Measurements from ENCODE around the gene NPTX1. TPM values are rescaled to one million over a fixed set of nuclear protein-coding genes. Genes with fewer than 3 reads are reported as not detected.

NPTX1 gene
- total RNA-seq, 2 experiments from 2014 or later = 0.48 to 0.51 TPM

- CTCF ChIA-PET = no interaction called here
- POLR2A ChIA-PET = no interaction called here
Observed at GRCh38 chr17:80452173-80452915, 24.1 kb downstream of the NPTX1 start.

GRCh38 chr17:80451104-80451775, 25.2 kb downstream of the NPTX1 start:
- CTCF ChIA-PET = interaction anchor here (1.2 kb wide), 1 partner anchor 10 kb away, joined by 3 read pairs; no protein-coding TSS in a partner anchor
- POLR2A ChIA-PET = no interaction called here

- ChIA-PET POLR2A (no interaction called here), CTCF (no interaction called here)
Observed at GRCh38 chr17:80449930-80450576, 26.4 kb downstream of the NPTX1 start.

GRCh38 chr17:80449194-80449929, 27.0 kb downstream of the NPTX1 start:
- ChIA-PET CTCF (no interaction called here), POLR2A (no interaction called here)

GRCh38 chr17:80447790-80448189, 28.6 kb downstream of the NPTX1 start:
- CTCF ChIA-PET = no interaction called here
- POLR2A ChIA-PET = no interaction called here

GRCh38 chr17:80446645-80447405, 29.6 kb downstream of the NPTX1 start:
- POLR2A ChIA-PET = no interaction called here
- CTCF ChIA-PET = no interaction called here

GRCh38 chr17:80445726-80446110, 30.7 kb downstream of the NPTX1 start:
- ChIA-PET POLR2A (no interaction called here), CTCF (no interaction called here)

- POLR2A ChIA-PET = no interaction called here
- CTCF ChIA-PET = no interaction called here
Observed at GRCh38 chr17:80445007-80445725, 31.2 kb downstream of the NPTX1 start.

DNA sequence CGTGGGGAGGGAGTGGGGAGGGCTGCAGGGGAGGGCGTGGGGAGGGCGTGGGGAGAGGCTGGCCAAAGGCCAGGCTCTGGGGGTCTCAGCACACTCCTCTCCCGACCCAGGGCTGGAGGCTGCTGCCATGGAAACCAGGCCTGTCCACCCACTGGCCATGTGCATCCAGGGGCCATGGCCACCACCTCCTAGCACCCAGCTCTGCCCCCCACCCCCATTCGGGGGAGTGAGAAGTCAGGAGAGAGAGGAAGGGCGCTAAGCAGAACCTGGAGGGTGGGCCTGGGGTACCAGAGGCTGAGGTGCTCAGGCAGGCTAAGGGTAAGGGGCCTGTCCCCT, 31.8 kb downstream of the NPTX1 start:
- POLR2A ChIA-PET = no interaction called here
- CTCF ChIA-PET = no interaction called here

- ChIA-PET POLR2A (no interaction called here), CTCF (interaction anchor here (1.6 kb wide), 1 partner anchor 17 kb away, joined by 5 read pairs; no protein-coding TSS in a partner anchor)
Observed at GRCh38 chr17:80443916-80444643, 32.3 kb downstream of the NPTX1 start.

DNA sequence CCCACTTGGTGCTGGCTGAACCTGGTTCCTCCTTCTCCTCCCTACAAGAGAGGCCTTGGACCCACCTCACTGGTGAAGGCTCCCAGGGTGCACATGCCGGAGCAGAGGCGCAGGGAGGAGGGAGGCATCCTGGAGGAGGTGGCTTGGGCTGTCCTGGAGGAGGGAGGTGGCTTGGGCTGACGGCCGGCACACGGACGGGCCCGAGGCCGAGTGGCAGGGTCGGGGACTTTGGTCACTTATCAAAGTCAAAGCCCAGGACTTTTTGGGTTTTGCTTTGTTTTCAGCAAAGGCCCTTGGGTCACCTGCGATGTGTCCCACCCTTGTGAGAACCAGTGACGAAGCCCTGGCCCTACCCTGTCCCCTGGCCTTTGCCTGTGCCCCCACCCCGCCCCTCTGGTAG, 32.9 kb downstream of the NPTX1 start:
- ChIA-PET POLR2A (no interaction called here), CTCF (interaction anchor here (1.6 kb wide), 1 partner anchor 16 kb away, joined by 5 read pairs; no protein-coding TSS in a partner anchor)

DNA sequence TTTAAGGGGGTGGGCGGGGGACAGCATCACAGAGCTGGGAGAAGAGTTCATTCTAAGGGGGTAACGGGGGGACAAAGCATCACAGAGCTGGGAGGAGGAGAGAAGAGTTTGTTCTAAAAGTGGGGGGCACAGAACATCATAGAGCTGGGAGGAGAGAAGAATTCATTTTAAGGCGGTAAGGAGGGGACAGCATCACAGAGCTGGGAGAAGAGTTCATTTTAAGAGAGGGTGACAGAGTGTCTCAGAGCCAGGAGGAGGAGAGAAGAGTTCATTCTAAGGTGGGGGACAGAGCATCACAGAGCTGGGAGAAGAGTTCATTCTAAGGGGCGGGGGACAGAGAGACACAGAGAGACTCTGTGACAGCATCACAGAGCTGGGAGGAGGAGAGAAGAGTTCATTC, 33.6 kb downstream of the NPTX1 start:
- POLR2A ChIA-PET = interaction anchor here (0.7 kb wide), 1 partner anchor 11 kb away, joined by 5 read pairs; no protein-coding TSS in a partner anchor

DNA sequence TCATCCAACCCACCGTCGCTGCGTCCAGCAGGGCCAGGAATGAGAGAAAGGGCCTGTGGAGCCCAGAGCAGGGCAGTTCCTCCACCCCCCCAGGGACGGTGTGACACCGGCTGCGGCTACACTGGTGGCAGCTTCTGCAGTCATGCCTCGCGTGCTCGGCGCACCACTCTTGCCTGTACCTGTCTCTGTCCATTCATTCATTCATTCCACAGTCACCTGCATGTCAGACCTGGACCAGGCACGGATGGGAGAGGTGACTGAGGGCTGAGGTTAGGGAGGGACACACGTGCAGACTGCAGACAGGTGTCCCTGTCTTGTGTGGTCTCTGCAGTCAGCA, 34.1 kb downstream of the NPTX1 start:
- ChIA-PET CTCF (interaction anchor here (1.0 to 1.6 kb wide), 3 partner anchors 9 to 546 kb away, joined by 3 to 5 read pairs (median 4); no protein-coding TSS in a partner anchor), POLR2A (interaction anchor here (0.7 kb wide), 1 partner anchor 12 kb away, joined by 5 read pairs; no protein-coding TSS in a partner anchor)

More for the DNA sequence above, 33.6 kb downstream of the NPTX1 start:
- CTCF ChIA-PET = interaction anchor here (1.6 kb wide), 1 partner anchor 16 kb away, joined by 5 read pairs; no protein-coding TSS in a partner anchor

- ChIA-PET POLR2A (no interaction called here), CTCF (interaction anchor here (1.0 to 1.3 kb wide), 2 partner anchors 9 to 547 kb away, joined by 3 to 4 read pairs; no protein-coding TSS in a partner anchor)
Observed at GRCh38 chr17:80441598-80442322, 34.6 kb downstream of the NPTX1 start.

- ChIA-PET CTCF (interaction anchor here (1.0 to 1.3 kb wide), 2 partner anchors 10 to 547 kb away, joined by 3 to 4 read pairs; no protein-coding TSS in a partner anchor), POLR2A (no interaction called here)
Observed at GRCh38 chr17:80441133-80441578, 35.3 kb downstream of the NPTX1 start.

DNA sequence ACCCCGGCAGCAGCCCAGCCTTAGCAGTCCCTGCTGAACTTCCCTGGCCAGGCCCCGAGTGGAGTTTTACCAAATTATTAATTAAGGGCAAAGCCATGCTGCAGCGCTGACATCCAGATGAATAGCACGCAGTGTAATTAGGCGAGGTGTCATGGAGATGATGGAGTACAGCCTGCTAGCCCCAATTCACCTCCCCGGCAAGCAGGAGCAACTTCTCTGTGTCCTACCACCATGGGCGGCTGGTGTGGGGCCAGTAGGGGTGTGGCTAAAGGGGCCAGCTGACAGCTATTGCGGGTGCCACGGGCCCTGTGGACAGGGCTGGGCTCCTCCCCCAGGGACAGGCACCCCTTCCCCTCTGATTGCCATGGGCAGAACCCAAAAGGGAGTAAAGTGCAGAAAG, 36.9 kb downstream of the NPTX1 start:
- POLR2A ChIA-PET = no interaction called here
- CTCF ChIA-PET = interaction anchor here (0.9 kb wide), 1 partner anchor 13 kb away, joined by 3 read pairs; no protein-coding TSS in a partner anchor

DNA sequence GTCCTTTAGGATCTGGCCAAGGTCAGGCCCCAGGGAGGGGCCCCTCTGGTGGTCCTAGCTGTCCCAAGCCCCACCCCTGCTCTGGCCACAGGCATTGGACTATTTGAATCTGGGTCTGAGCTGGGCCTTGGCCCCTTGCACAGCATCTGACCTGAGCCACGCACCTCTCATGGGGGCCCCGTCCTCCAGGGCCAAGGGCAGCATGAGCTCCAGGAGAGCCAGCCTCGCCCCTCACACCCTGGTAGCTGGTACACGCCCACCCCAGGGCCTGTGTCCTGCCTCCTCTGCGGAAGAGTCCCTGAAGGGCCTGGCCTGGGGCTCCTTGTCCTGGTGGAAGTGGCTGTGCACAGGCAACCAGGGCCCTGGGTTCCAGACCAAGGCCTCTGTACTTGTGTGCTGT, 37.6 kb downstream of the NPTX1 start:
- CTCF ChIA-PET = interaction anchor here (0.9 kb wide), 1 partner anchor 12 kb away, joined by 3 read pairs; no protein-coding TSS in a partner anchor
- POLR2A ChIA-PET = no interaction called here

Measured in activated CD8-positive, alpha-beta memory T cell treated with anti-CD3 and anti-CD28 coated beads for 36 hours (primary cell).